Endothelial cell of umbilical vein (primary cell): Measurements from ENCODE around the gene TPK1. TPM values are rescaled to one million over a fixed set of nuclear protein-coding genes. Genes with fewer than 3 reads are reported as not detected.

Experiments used
- BruUV-seq: library from RNA; stranded (reverse); fragments of 400-500 nt; replicated peaks from 2 replicates; lab custom pipeline; 2021; lab: Mats Ljungman, UMichigan
- CTCF ChIA-PET: fragments of 300-600, 350-600 bp; sonication (Branson Sonifier 250); formaldehyde crosslinking; loops from one replicate; lab custom pipeline; 2021; ENCODE audit warnings: antibody characterized with exemption, inconsistent platforms; lab: Charles Lee
- POLR2A ChIA-PET: fragments of 300-600, 350-600 bp; sonication (Branson Sonifier 250); formaldehyde crosslinking; loops from one replicate; lab custom pipeline; 2021; ENCODE audit warnings: antibody characterized with exemption, inconsistent platforms; lab: Charles Lee
- DNase-seq: peaks from one replicate; pipeline ENCODE4 v3.0.0-alpha.2; 2011; ENCODE audit warnings: low read depth, low spot score
- FAIRE-seq: peaks from 2 replicates; lab custom pipeline; 2011; peaks lifted over from hg19 to GRCh38; lab: Jason Lieb, UNC
- H2AFZ ChIP-seq: 2 replicates; pipeline ENCODE4 v1.6.0; 2012; ENCODE audit warnings: low read depth, low read length, control low read depth, inconsistent platforms
- H3K27ac ChIP-seq: 2 replicates; pipeline ENCODE4 v1.5.1; 2011; ENCODE audit warnings: low read depth, mild to moderate bottlenecking, control low read depth, low read length, moderate library complexity; ENCODE audit not compliant: insufficient read depth
- H3K27me3 ChIP-seq, 2 experiments: 2 replicates each; pipeline versions ENCODE4 v1.6.0 to v1.6.1; 2011; ENCODE audit warnings: low read length in 2 of 2, mixed read lengths in 1 of 2; ENCODE audit not compliant: control insufficient read depth in 2 of 2, insufficient read depth in 2 of 2
- H3K36me3 ChIP-seq, 2 experiments: 2 replicates in 1 of 2; 3 replicates in 1 of 2; pipeline ENCODE4 v1.5.1; 2011; ENCODE audit warnings: low read length in 2 of 2, mild to moderate bottlenecking in 1 of 2, moderate library complexity in 1 of 2; ENCODE audit not compliant: control insufficient read depth in 2 of 2, insufficient read depth in 2 of 2; ENCODE audit errors: extremely low read depth in 1 of 2
- H3K4me1 ChIP-seq: 3 replicates; pipeline ENCODE4 v1.5.1; 2011; ENCODE audit warnings: mild to moderate bottlenecking, low read length; ENCODE audit not compliant: control insufficient read depth, insufficient read depth; ENCODE audit errors: extremely low read depth
- H3K4me2 ChIP-seq: 2 replicates; pipeline ENCODE4 v1.6.1; 2011; ENCODE audit warnings: low read length, control low read depth, mixed read lengths; ENCODE audit not compliant: insufficient read depth
- H3K4me3 ChIP-seq, 3 experiments: fragments of 200-600 bp in 1 of 3; sonication (generic), shearing (Covaris generic) in 1 of 3; replicated peaks in 1 of 3; 2 replicates each; pipeline ENCODE4 v1.5.1; 2011 to 2016; ENCODE audit warnings: control low read depth in 3 of 3, low read length in 3 of 3, mild to moderate bottlenecking in 2 of 3, inconsistent platforms in 1 of 3, low read depth in 1 of 3, moderate library complexity in 1 of 3; ENCODE audit not compliant: insufficient read depth in 1 of 3
- H3K79me2 ChIP-seq: 2 replicates; pipeline ENCODE4 v1.6.0; 2012; ENCODE audit warnings: low read length, inconsistent platforms; ENCODE audit not compliant: control insufficient read depth, insufficient read depth
- H3K9ac ChIP-seq: replicated peaks from 2 replicates; pipeline ENCODE3; 2011; ENCODE audit warnings: low read length, control low read depth; ENCODE audit not compliant: insufficient read depth; ENCODE audit errors: extremely low read depth
- H3K9me1 ChIP-seq: replicated peaks from 3 replicates; pipeline ENCODE4 v1.6.0; 2011; ENCODE audit warnings: mild to moderate bottlenecking, low read length; ENCODE audit not compliant: control insufficient read depth, insufficient read depth; ENCODE audit errors: extremely low read depth
- H3K9me3 ChIP-seq: replicated peaks from 2 replicates; pipeline ENCODE4 v1.5.1; 2012; ENCODE audit warnings: low read length, inconsistent platforms; ENCODE audit not compliant: control insufficient read depth, insufficient read depth
- H4K20me1 ChIP-seq: replicated peaks from 2 replicates; pipeline ENCODE3; 2011; ENCODE audit warnings: mild to moderate bottlenecking, low read length; ENCODE audit not compliant: control insufficient read depth, insufficient read depth; ENCODE audit errors: extremely low read depth
- EZH2 ChIP-seq: IDR thresholded peaks from 2 replicates; pipeline ENCODE4 v1.6.1; 2012; ENCODE audit warnings: borderline replicate concordance, low read depth, mild to moderate bottlenecking, moderate library complexity, low read length, inconsistent platforms; ENCODE audit not compliant: severe bottlenecking
- FOS ChIP-seq: IDR thresholded peaks from 2 replicates; pipeline ENCODE4 v1.6.1; 2011; ENCODE audit warnings: mild to moderate bottlenecking, low read length, moderate library complexity, borderline replicate concordance; ENCODE audit not compliant: insufficient read depth
- GATA2 ChIP-seq: IDR thresholded peaks from 2 replicates; pipeline ENCODE4 v1.7.0; 2011; ENCODE audit warnings: low read depth, mild to moderate bottlenecking, moderate library complexity, mixed read lengths, low read length; ENCODE audit not compliant: insufficient read length, insufficient read depth
- JUN ChIP-seq: IDR thresholded peaks from 2 replicates; pipeline ENCODE4 v1.6.1; 2011; ENCODE audit warnings: borderline replicate concordance, low read depth; ENCODE audit not compliant: insufficient read length, insufficient read depth
- MYC ChIP-seq: IDR thresholded peaks from one replicate; pipeline ENCODE4 v1.6.1; 2011; ENCODE audit warnings: mild to moderate bottlenecking, low read depth, low read length
- POLR2A ChIP-seq: IDR thresholded peaks from 2 replicates; pipeline ENCODE4 v1.6.1; 2012; ENCODE audit warnings: low read depth, mild to moderate bottlenecking, control low read depth, low read length
- POLR2AphosphoS5 ChIP-seq: IDR thresholded peaks from 2 replicates; pipeline ENCODE4 v1.6.1; 2012; ENCODE audit warnings: low read depth, mild to moderate bottlenecking, control low read depth, low read length, moderate library complexity; ENCODE audit not compliant: insufficient read depth
- dilution Hi-C: fragments of 300-500 bp; cut with MboI; formaldehyde crosslinking; loops from one replicate; pipeline ENCODE4 v1.15.0; 2019; ENCODE audit warnings: low sequenced_read_pairs; ENCODE audit not compliant: extremely low pct_ligation_motif_present
- intact Hi-C: fragments of 100-400 bp; cut with micrococcal nuclease; formaldehyde crosslinking; loops from one replicate; pipeline ENCODE4 v1.10.0; 2022
- polyA plus RNA-seq, 4 experiments: library from polyadenylated mRNA; depleted of rRNA in 3 of 4; stranded (reverse) in 3 of 4; unstranded in 1 of 4; fragments of >200 nt; gene quantifications; 2 replicates each; pipeline versions ENCODE4 v1.2.1 to v1.2.3, GENCODE V29; 2011 to 2012; ENCODE audit warnings: missing spikeins in 1 of 4
- total RNA-seq: library from RNA; stranded (reverse); gene quantifications from 2 replicates; pipeline ENCODE4 v1.2.3, GENCODE V29; 2021
- TF ChIP-seq, protein P1 (sequence below), 2 donors: IDR thresholded peaks; 1 replicate in 1 of 2; 2 replicates in 1 of 2; pipeline ENCODE4 v1.5.1; 2011; ENCODE audit warnings: low read length in 2 of 2, mild to moderate bottlenecking in 2 of 2, moderate library complexity in 2 of 2, control low read depth in 1 of 2, inconsistent platforms in 1 of 2, low read depth in 1 of 2; ENCODE audit not compliant: insufficient read depth in 1 of 2; ENCODE audit errors: extremely low read depth in 1 of 2
- TF ChIP-seq, protein P2 (sequence below): IDR thresholded peaks from 2 replicates; pipeline ENCODE4 v1.6.1; 2011; ENCODE audit not compliant: insufficient read depth, insufficient read length

TPK1 gene
- total and polyA plus RNA-seq, 2 donors (not counting 3 experiments of a cell fraction or from before 2014, with no cell fraction given) = 7.5 to 9.3 TPM

GRCh38 chr7:144884896-144885295 lies 49.0 kb upstream of the TPK1 start:
- H3K27me3 ChIP-seq = no peaks in the 10 kb centered on the region
- H3K4me2 ChIP-seq = no peak overlapping the region
- TF ChIP-seq, protein P1, sequence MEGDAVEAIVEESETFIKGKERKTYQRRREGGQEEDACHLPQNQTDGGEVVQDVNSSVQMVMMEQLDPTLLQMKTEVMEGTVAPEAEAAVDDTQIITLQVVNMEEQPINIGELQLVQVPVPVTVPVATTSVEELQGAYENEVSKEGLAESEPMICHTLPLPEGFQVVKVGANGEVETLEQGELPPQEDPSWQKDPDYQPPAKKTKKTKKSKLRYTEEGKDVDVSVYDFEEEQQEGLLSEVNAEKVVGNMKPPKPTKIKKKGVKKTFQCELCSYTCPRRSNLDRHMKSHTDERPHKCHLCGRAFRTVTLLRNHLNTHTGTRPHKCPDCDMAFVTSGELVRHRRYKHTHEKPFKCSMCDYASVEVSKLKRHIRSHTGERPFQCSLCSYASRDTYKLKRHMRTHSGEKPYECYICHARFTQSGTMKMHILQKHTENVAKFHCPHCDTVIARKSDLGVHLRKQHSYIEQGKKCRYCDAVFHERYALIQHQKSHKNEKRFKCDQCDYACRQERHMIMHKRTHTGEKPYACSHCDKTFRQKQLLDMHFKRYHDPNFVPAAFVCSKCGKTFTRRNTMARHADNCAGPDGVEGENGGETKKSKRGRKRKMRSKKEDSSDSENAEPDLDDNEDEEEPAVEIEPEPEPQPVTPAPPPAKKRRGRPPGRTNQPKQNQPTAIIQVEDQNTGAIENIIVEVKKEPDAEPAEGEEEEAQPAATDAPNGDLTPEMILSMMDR (IDR thresholded peaks at IDR 0.05; ENCODE audit: extremely low read depth in 1 of 2, insufficient read depth in 1 of 2, low read depth in 1 of 2, low read length in 2 of 2) = no peak
- TF ChIP-seq POLR2A (no peak), EZH2 (no peak), POLR2AphosphoS5 (no peak), GATA2 (no peak), FOS (no peak), JUN (no peak), MYC (no peak)
- TF ChIP-seq, protein P2, sequence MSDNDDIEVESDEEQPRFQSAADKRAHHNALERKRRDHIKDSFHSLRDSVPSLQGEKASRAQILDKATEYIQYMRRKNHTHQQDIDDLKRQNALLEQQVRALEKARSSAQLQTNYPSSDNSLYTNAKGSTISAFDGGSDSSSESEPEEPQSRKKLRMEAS = no peak
- FAIRE-seq (no peak), DNase-seq (no peak)
- H3K4me1 ChIP-seq = no peaks in the 10 kb centered on the region
- H3K9me3 ChIP-seq = no peaks in the 10 kb centered on the region
- H3K4me3 ChIP-seq = no peak overlapping the region
- no peak overlapping the region for H3K9ac ChIP-seq
- CTCF ChIA-PET = no interaction called here
- dilution Hi-C loops (no loop called here), intact Hi-C loops (no loop called here)
- no TSS peak for BruUV-seq
- POLR2A ChIA-PET = no interaction called here
- no peaks in the 10 kb centered on the region for H3K9me1 ChIP-seq
- H3K27ac ChIP-seq = no peak overlapping the region
- no peaks in the 10 kb centered on the region for H3K79me2 ChIP-seq
- H4K20me1 ChIP-seq = no peaks in the 10 kb centered on the region
- no peak overlapping the region for H2AFZ ChIP-seq
- H3K36me3 ChIP-seq = no peaks in the 10 kb centered on the region
